GM21619 (cell line): ENCODE results near the gene LAIR2.
"Not testable (repeated sequence)": the region's sequence is repeated elsewhere in the genome, so short reads cannot be mapped to it uniquely, and the experiment has no call there.

ENCODE experiments used
- ATAC-seq: cut with Tn5 transposase; IDR thresholded peaks from one replicate; pipeline ENCODE4 v1.9.1; 2021; ENCODE audit not compliant: unreplicated experiment

The LAIR2 gene

DNA sequence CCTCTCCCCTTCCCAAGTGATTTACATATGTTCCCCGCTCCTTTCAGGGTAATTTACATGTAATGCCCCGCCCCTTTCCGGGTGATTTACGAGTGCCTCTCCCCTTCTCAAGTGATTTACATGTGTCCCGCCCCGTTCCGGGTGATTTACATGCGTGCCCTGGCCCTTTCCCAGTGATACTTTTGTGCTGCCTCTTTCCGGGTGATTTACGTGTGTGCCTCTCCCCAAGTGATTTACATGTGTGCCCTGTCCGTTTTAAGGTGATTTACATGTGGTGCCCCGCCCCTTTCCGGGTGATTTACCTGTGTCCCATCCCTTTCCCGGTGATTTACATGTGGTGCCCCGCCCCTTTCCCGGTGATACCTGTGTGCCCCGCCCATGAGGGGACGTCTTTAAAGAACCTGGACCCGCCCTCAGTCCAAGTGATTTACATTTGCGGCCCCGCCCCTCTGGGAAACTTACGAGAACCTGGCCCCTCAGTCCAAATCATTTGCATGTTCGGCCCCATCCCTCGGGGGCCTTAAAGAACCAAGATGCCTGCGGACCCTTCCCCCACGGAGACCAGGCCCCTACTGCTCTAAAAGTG lies 38.5 kb upstream of the LAIR2 start:
- peak; percentile 44 for ATAC-seq

GRCh38 chr19:54464630-54465425 lies 37.8 kb upstream of the LAIR2 start:
- ATAC-seq = peak; percentile 45

- ATAC-seq = no peak
Observed at GRCh38 chr19:54465426-54466109, 37.1 kb upstream of the LAIR2 start.

GRCh38 chr19:54466110-54466480 lies 36.5 kb upstream of the LAIR2 start:
- ATAC-seq = not testable (repeated sequence)

GRCh38 chr19:54469496-54469934 lies 33.1 kb upstream of the LAIR2 start:
- no peak for ATAC-seq

GRCh38 chr19:54470276-54470887 lies 32.2 kb upstream of the LAIR2 start:
- ATAC-seq = no peak

DNA sequence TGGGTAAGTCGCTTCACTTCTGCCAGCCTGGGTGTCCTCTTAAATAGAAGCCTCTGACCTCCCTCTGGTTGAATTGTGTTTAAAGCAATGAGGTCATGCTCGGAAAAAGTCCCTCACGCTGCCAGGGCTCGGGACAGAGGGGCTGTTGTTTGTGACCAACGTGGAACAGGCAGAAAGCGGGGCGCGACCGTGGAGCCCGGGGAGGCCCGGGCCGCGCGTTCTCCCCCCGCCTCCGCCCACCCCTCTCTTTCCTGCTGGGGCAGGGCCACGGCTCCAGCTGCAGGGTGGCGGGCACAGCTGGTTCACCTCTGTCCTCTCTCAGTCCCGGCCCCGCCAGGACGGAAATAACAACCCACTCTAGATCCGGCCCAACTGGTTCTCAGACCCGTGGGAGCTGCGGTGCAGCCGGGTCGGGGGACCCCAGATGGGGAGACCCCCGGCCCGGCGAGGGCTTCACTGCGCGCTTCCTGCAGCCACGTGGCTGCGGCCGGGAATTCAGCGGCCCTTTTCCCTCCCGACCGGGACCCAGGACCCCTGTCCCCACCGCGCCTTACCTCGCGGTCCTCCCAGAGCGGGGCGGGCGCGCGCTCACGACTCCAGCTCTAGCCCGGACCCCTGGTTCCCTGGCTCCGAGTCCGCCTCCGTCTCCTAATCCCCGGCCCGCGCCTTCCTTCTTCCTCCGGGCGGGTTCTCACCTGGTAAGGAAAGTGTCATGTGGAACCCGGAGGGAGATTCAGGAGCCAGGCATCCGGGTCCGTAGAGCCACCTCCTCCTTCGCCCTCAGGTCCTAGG lies 31.4 kb upstream of the LAIR2 start:
- no peak for ATAC-seq

- ATAC-seq = no peak
Observed at GRCh38 chr19:54473071-54473891, 29.4 kb upstream of the LAIR2 start, which contains the start of gene CDC42EP5. Gene CDC42EP5, minus strand, starts transcription at chr19:54473296. Its CDS starts 7,749 bp downstream, at chr19:54465547.

- no peak for ATAC-seq
Observed at GRCh38 chr19:54473892-54474372, 28.7 kb upstream of the LAIR2 start.

DNA sequence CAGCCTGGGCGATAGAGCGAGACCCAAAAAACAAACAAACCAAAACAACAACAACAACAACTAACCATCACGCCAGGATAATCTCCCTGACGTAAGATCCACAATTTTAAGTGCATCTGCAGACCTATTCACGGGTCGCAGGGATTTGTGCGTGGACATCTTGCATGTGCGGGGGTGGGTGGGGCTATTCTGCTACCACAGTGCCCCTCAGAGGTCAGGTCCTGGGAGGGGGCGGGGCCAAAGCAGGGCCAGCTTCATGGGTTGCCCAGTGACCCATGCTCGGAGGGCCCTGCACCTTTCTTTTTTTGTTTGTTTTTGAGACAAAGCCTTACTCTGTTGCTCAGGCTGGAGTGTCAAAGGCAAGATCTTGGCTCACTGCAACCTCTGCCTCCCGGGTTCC lies 26.9 kb upstream of the LAIR2 start:
- ATAC-seq = no peak

DNA sequence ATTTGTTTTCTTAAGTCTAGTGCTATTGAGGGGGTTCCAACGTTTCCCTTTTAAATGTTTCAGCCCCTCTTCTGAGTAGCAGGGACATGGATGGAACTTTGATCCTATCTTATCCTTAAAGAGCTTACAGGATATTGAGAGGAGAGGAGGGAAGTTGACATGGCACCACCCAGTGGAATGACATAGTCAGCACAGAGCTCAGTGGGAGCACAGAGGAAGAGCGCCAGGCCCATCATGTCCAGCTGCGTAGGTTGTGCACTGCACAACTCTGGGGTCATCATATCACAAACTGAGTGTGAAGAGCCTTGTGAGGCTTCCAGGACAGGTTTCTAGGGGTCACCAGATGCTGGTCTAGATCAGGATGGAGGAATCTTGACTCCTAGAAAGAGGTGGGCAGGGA lies 25.0 kb upstream of the LAIR2 start:
- ATAC-seq = no peak

DNA sequence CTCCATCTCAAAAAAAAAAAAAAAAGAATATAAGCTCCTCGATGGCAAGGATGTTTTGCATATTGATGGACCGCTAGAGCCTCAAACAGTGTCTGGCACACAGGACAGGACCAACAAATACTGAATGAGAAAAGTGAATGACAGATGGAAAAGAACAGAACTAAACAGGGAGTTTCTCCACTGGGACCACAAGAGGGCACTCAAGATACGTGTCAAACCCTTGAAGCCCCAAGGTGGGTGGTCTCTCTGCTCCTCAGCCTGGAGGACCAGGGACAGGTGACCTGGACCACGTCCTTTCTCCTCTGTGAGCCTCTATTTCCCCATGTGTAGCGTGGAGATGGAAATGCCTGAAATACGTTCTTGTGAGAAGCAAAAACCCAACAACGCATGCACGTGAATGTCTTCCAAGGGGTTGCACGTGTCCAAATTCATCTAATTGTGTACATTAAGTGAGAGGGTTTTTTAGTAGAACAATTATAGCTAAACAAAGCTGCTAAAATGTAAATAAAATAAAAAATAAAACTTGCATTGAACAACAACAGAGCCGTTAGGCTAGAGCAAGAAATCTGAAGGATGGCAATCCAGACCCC lies 23.9 kb upstream of the LAIR2 start:
- ATAC-seq = no peak

DNA sequence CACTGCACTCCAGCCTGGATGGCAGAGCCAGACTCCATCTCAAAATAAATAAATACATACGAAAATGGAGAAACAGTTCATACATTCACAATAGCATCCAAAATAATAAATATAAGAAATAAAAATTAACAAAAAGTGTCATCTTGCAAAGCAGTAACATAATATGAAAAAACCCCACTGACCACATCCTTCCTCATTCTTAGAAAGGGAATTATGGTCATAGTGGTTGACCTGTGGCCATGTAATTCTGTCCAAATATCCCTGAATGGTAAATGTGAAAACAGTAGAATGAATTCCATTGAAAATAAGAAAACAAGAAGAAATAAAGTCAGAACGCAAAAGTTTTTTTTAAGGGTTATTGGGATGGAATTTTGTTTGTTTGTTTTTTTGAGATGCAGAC lies 22.6 kb upstream of the LAIR2 start:
- ATAC-seq = no peak

- ATAC-seq = no peak
Observed at GRCh38 chr19:54481326-54481930, 21.2 kb upstream of the LAIR2 start.

DNA sequence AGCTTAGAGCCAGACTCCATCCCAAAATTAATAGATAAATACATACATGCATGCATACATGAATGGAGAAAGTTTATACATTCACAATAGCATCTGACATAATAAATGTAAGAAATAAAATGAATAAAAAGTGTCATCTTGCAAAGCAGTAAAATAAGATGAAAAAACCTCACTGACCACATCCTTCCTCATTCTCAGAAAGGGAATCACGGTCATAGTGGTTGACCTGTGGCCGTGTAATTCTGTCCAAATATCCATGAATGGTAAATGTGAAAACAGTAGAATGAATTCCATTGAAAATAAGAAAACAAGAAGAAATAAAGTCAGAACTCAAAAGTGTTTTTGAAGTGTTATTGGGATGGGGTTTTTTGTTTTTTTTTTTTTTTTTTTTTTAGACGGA lies 19.7 kb upstream of the LAIR2 start:
- no peak for ATAC-seq

DNA sequence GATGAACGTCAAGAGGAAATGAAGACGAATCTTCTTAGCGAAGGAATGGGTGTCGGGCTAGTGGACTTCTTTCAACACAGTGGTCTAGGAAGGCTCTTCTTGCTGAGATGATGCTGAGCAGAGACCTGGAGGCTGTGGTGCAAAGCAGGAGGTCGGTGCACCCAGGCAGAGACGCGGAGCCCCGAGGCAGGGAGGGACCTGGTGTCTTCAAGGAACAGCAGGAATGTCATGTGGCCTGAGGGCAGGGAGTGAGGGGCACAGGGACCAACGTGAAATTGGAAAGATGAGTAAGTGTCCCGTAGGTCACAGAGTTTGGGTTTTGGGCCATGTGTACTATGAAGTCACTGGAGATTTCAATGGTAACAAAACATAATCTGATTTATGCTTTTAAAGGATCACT lies 18.2 kb upstream of the LAIR2 start:
- no peak for ATAC-seq

DNA sequence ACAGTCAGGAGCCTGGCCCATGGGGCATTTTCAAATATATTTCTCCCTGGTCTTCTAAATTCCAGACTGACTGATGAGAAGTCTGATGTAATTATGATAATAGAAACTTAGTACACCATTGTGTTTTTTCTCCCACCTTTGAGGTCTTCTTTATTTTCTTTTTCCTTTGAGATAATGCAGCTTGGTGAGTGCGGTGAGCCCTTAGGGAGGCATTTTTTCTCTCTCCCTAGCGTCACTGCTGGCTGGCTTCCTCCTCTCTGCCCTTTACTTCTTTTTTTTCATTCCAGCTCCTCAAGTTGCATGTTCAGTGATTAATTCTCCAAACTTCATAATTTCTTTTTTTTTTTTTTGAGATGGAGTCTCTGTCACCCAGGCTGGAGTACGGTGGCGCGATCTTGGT lies 16.8 kb upstream of the LAIR2 start:
- no peak for ATAC-seq

- no peak for ATAC-seq
Observed at GRCh38 chr19:54489341-54489740, 13.3 kb upstream of the LAIR2 start.

DNA sequence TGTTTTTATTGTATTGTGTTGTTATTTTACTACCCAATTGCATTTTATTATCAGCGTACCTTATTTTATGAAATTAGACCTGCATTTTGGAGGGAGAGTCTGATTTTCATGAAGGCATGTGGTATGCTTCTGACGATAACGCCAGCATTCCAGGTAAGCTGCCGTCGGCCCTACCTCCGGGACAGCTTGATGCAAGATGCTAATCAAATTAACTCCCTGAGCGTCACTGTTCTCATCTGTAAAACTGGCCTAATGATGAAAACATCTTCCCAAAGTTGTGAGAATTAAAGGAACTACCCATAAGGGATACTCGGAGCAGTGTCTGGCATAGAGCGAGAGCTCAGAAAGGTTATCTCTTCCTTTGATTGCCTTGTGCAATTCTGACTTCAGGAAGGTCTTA lies 12.9 kb upstream of the LAIR2 start:
- ATAC-seq = no peak
